ENCODE data around the gene ETFB.

ETFB gene

GRCh38 chr19:51352783-51353360, 13.3 kb downstream of the ETFB start:
- no peak overlapping the region for H3K4me3 ChIP-seq (ENCODE audit: insufficient read depth, low read depth, low read length, poor library complexity, severe bottlenecking)
- no peak overlapping the region for H3K27ac ChIP-seq (ENCODE audit: insufficient read depth, low read length, poor library complexity, severe bottlenecking)
- peaks cover 18% of the 10 kb centered on the region for H3K36me3 ChIP-seq (ENCODE audit: control insufficient read depth, insufficient read depth, low read length)

GRCh38 chr19:51351266-51351990, 14.8 kb downstream of the ETFB start:
- H3K4me3 ChIP-seq (ENCODE audit: insufficient read depth, low read depth, low read length, poor library complexity, severe bottlenecking): no peak overlapping the region

More at GRCh38 chr19:51352783-51353360, 13.3 kb downstream of the ETFB start:
- no peaks in the 10 kb centered on the region for H3K27me3 ChIP-seq (replicated peaks; ENCODE audit: control insufficient read depth, insufficient read depth, low read length, poor library complexity, severe bottlenecking)
- no peak for DNase-seq
- H3K4me1 ChIP-seq (ENCODE audit: control insufficient read depth, insufficient read depth, low read length, poor library complexity, severe bottlenecking): peaks cover 8% of the 10 kb centered on the region
- H3K9me3 ChIP-seq (ENCODE audit: control insufficient read depth, low read length): no peaks in the 10 kb centered on the region

GRCh38 chr19:51347209-51347928, 18.8 kb downstream of the ETFB start:
- no peaks in the 10 kb centered on the region for H3K9me3 ChIP-seq (ENCODE audit: control insufficient read depth, low read length)
- no peaks in the 10 kb centered on the region for H3K4me1 ChIP-seq (ENCODE audit: control insufficient read depth, insufficient read depth, low read length, poor library complexity, severe bottlenecking)
- H3K4me3 ChIP-seq (ENCODE audit: insufficient read depth, low read depth, low read length, poor library complexity, severe bottlenecking): no peak overlapping the region
- DNase-seq: no peak
- peaks cover 18% of the 10 kb centered on the region for H3K36me3 ChIP-seq (ENCODE audit: control insufficient read depth, insufficient read depth, low read length)
- no peak overlapping the region for H3K27ac ChIP-seq (ENCODE audit: insufficient read depth, low read length, poor library complexity, severe bottlenecking)
- no peaks in the 10 kb centered on the region for H3K27me3 ChIP-seq (replicated peaks; ENCODE audit: control insufficient read depth, insufficient read depth, low read length, poor library complexity, severe bottlenecking)

More at GRCh38 chr19:51351266-51351990, 14.8 kb downstream of the ETFB start:
- Histone ChIP-seq H3K4me1 (ENCODE audit: control insufficient read depth, insufficient read depth, low read length, poor library complexity, severe bottlenecking) (peaks cover 8% of the 10 kb centered on the region), H3K27ac (ENCODE audit: insufficient read depth, low read length, poor library complexity, severe bottlenecking) (no peak overlapping the region), H3K27me3 (replicated peaks; ENCODE audit: control insufficient read depth, insufficient read depth, low read length, poor library complexity, severe bottlenecking) (no peaks in the 10 kb centered on the region), H3K9me3 (ENCODE audit: control insufficient read depth, low read length) (no peaks in the 10 kb centered on the region), H3K36me3 (ENCODE audit: control insufficient read depth, insufficient read depth, low read length) (peaks cover 18% of the 10 kb centered on the region)
- no peak for DNase-seq

- Histone ChIP-seq H3K4me1 (ENCODE audit: control insufficient read depth, insufficient read depth, low read length, poor library complexity, severe bottlenecking) (no peaks in the 10 kb centered on the region), H3K4me3 (ENCODE audit: insufficient read depth, low read depth, low read length, poor library complexity, severe bottlenecking) (no peak overlapping the region)
Measured at GRCh38 chr19:51346742-51347141, 19.4 kb downstream of the ETFB start.

GRCh38 chr19:51345076-51345620, 21.0 kb downstream of the ETFB start:
- Histone ChIP-seq H3K4me1 (ENCODE audit: control insufficient read depth, insufficient read depth, low read length, poor library complexity, severe bottlenecking) (peaks cover 1% of the 10 kb centered on the region), H3K4me3 (ENCODE audit: insufficient read depth, low read depth, low read length, poor library complexity, severe bottlenecking) (no peak overlapping the region), H3K27me3 (replicated peaks; ENCODE audit: control insufficient read depth, insufficient read depth, low read length, poor library complexity, severe bottlenecking) (no peaks in the 10 kb centered on the region), H3K9me3 (ENCODE audit: control insufficient read depth, low read length) (no peaks in the 10 kb centered on the region), H3K36me3 (ENCODE audit: control insufficient read depth, insufficient read depth, low read length) (peaks cover 5% of the 10 kb centered on the region), H3K27ac (ENCODE audit: insufficient read depth, low read length, poor library complexity, severe bottlenecking) (no peak overlapping the region)
- no peak for DNase-seq

More at GRCh38 chr19:51346742-51347141, 19.4 kb downstream of the ETFB start:
- Histone ChIP-seq H3K36me3 (ENCODE audit: control insufficient read depth, insufficient read depth, low read length) (peaks cover 14% of the 10 kb centered on the region), H3K27ac (ENCODE audit: insufficient read depth, low read length, poor library complexity, severe bottlenecking) (no peak overlapping the region), H3K27me3 (replicated peaks; ENCODE audit: control insufficient read depth, insufficient read depth, low read length, poor library complexity, severe bottlenecking) (no peaks in the 10 kb centered on the region), H3K9me3 (ENCODE audit: control insufficient read depth, low read length) (no peaks in the 10 kb centered on the region)
- DNase-seq: no peak

GRCh38 chr19:51342631-51343569, 23.3 kb downstream of the ETFB start:
- DNase-seq: no peak
- H3K27ac ChIP-seq (ENCODE audit: insufficient read depth, low read length, poor library complexity, severe bottlenecking): no peak overlapping the region
- H3K9me3 ChIP-seq (ENCODE audit: control insufficient read depth, low read length): no peaks in the 10 kb centered on the region
- no peaks in the 10 kb centered on the region for H3K36me3 ChIP-seq (ENCODE audit: control insufficient read depth, insufficient read depth, low read length)
- peaks cover 15% of the 10 kb centered on the region for H3K4me1 ChIP-seq (ENCODE audit: control insufficient read depth, insufficient read depth, low read length, poor library complexity, severe bottlenecking)
- no peak overlapping the region for H3K4me3 ChIP-seq (ENCODE audit: insufficient read depth, low read depth, low read length, poor library complexity, severe bottlenecking)
- H3K27me3 ChIP-seq (replicated peaks; ENCODE audit: control insufficient read depth, insufficient read depth, low read length, poor library complexity, severe bottlenecking): no peaks in the 10 kb centered on the region

- DNase-seq: no peak
- Histone ChIP-seq H3K4me1 (ENCODE audit: control insufficient read depth, insufficient read depth, low read length, poor library complexity, severe bottlenecking) (peaks cover 15% of the 10 kb centered on the region), H3K9me3 (ENCODE audit: control insufficient read depth, low read length) (no peaks in the 10 kb centered on the region), H3K36me3 (ENCODE audit: control insufficient read depth, insufficient read depth, low read length) (no peaks in the 10 kb centered on the region), H3K27me3 (replicated peaks; ENCODE audit: control insufficient read depth, insufficient read depth, low read length, poor library complexity, severe bottlenecking) (no peaks in the 10 kb centered on the region), H3K4me3 (ENCODE audit: insufficient read depth, low read depth, low read length, poor library complexity, severe bottlenecking) (no peak within 1 kb of the TSS), H3K27ac (ENCODE audit: insufficient read depth, low read length, poor library complexity, severe bottlenecking) (no peak within 1 kb of the TSS)
Measured at GRCh38 chr19:51341976-51342580, 24.1 kb downstream of the ETFB start, which contains the start of gene VSIG10L. Gene VSIG10L (minus strand): TSS chr19:51342139. CDS start chr19:51342124, 15 bp downstream.

GRCh38 chr19:51341066-51341465, 25.1 kb downstream of the ETFB start:
- Histone ChIP-seq H3K4me1 (ENCODE audit: control insufficient read depth, insufficient read depth, low read length, poor library complexity, severe bottlenecking) (peaks cover 15% of the 10 kb centered on the region), H3K27me3 (replicated peaks; ENCODE audit: control insufficient read depth, insufficient read depth, low read length, poor library complexity, severe bottlenecking) (no peaks in the 10 kb centered on the region), H3K9me3 (ENCODE audit: control insufficient read depth, low read length) (no peaks in the 10 kb centered on the region), H3K27ac (ENCODE audit: insufficient read depth, low read length, poor library complexity, severe bottlenecking) (no peak overlapping the region), H3K4me3 (ENCODE audit: insufficient read depth, low read depth, low read length, poor library complexity, severe bottlenecking) (no peak overlapping the region), H3K36me3 (ENCODE audit: control insufficient read depth, insufficient read depth, low read length) (no peaks in the 10 kb centered on the region)
- no peak for DNase-seq

Data from effector memory CD4-positive, alpha-beta T cell (primary cell).